LoVo (cell line): ENCODE results near the gene NPC1.
"Not testable (repeated sequence)": the region's sequence is repeated elsewhere in the genome, so short reads cannot be mapped to it uniquely, and the experiment has no call there.

ENCODE experiments used
- DNase-seq: peaks from one replicate; pipeline ENCODE4 v3.0.0-alpha.2; 2016; ENCODE audit warnings: low spot score

Gene NPC1

GRCh38 chr18:23586249-23587196 lies at the start of gene NPC1:
NPC1 (minus strand) TSS chr18:23586506; CDS start chr18:23586343, 163 bp downstream.
- peak; percentile 94 for DNase-seq

- no peak for DNase-seq
Measured at GRCh38 chr18:23636071-23636399, 49.7 kb upstream of the NPC1 start.

GRCh38 chr18:23635283-23636070 lies 49.2 kb upstream of the NPC1 start:
- DNase-seq = peak; percentile 68

GRCh38 chr18:23634692-23635091 lies 48.4 kb upstream of the NPC1 start:
- DNase-seq = no peak

- no peak for DNase-seq
Measured at GRCh38 chr18:23632615-23633014, 46.3 kb upstream of the NPC1 start.

- no peak for DNase-seq
Measured at GRCh38 chr18:23631746-23632145, 45.4 kb upstream of the NPC1 start.

- no peak for DNase-seq
Measured at GRCh38 chr18:23631312-23631711, 45.0 kb upstream of the NPC1 start.

- DNase-seq = peak; percentile 29
Measured at GRCh38 chr18:23629444-23629946, 43.2 kb upstream of the NPC1 start.

GRCh38 chr18:23627970-23628369 lies 41.7 kb upstream of the NPC1 start:
- no peak for DNase-seq

- peak; percentile 84 for DNase-seq
Measured at GRCh38 chr18:23627321-23627720, 41.0 kb upstream of the NPC1 start.

GRCh38 chr18:23626451-23627279 lies 40.4 kb upstream of the NPC1 start:
- DNase-seq = peak; percentile 13

GRCh38 chr18:23623040-23623439 lies 36.7 kb upstream of the NPC1 start:
- no peak for DNase-seq

GRCh38 chr18:23619388-23619881 lies 33.1 kb upstream of the NPC1 start:
- DNase-seq = no peak

GRCh38 chr18:23618862-23619387 lies 32.6 kb upstream of the NPC1 start:
- no peak for DNase-seq

GRCh38 chr18:23617412-23618014 lies 31.2 kb upstream of the NPC1 start:
- no peak for DNase-seq

GRCh38 chr18:23616258-23616657 lies 30.0 kb upstream of the NPC1 start:
- DNase-seq = no peak

- DNase-seq = no peak
Measured at GRCh38 chr18:23614891-23615290, 28.6 kb upstream of the NPC1 start.

- no peak for DNase-seq
Measured at GRCh38 chr18:23614413-23614812, 28.1 kb upstream of the NPC1 start.

GRCh38 chr18:23613091-23613475 lies 26.8 kb upstream of the NPC1 start:
- not testable (repeated sequence) for DNase-seq

- DNase-seq = no peak
Measured at GRCh38 chr18:23612434-23613090, 26.3 kb upstream of the NPC1 start.
